HEK293 (cell line): Measurements from ENCODE around the gene CCSER1.

Experiments used
- CTCF ChIA-PET: fragments of 350-600 bp; formaldehyde crosslinking; extraction: SDS; loops from one replicate; lab custom pipeline; 2021; ENCODE audit warnings: antibody characterized with exemption; lab: Yijun Ruan, JAX
- POLR2A ChIA-PET: fragments of 300-600 bp; formaldehyde crosslinking; extraction: SDS; loops from one replicate; lab custom pipeline; 2020; ENCODE audit warnings: antibody characterized with exemption, inconsistent platforms; lab: Yijun Ruan, JAX
- H3K27ac ChIP-seq: fragments of 200-500 bp; sonication (Bioruptor generic); 2 replicates; pipeline ENCODE4 v1.5.1; 2014; ENCODE audit warnings: low read depth, low read length, control low read depth, inconsistent platforms; ENCODE audit errors: extremely low read depth
- H3K36me3 ChIP-seq, 2 experiments: fragments of 200-500 bp in 1 of 2; sonication (Bioruptor generic) in 1 of 2; 1 replicate in 1 of 2; 2 replicates in 1 of 2; pipeline ENCODE4 v1.5.1; 2014 to 2017; ENCODE audit warnings: inconsistent platforms in 2 of 2, low read length in 2 of 2; ENCODE audit not compliant: control insufficient read depth in 2 of 2, insufficient read depth in 1 of 2
- H3K4me1 ChIP-seq: fragments of 200-500 bp; sonication (Bioruptor generic); 2 replicates; pipeline ENCODE4 v1.5.1; 2014; ENCODE audit warnings: mild to moderate bottlenecking, low read length, inconsistent platforms; ENCODE audit not compliant: control insufficient read depth, insufficient read depth
- H3K4me3 ChIP-seq: 2 replicates; pipeline ENCODE4 v1.5.1; 2011; ENCODE audit warnings: low read depth, mild to moderate bottlenecking, control low read depth, low read length, moderate library complexity
- H3K9me3 ChIP-seq: fragments of 200-500 bp; sonication (Bioruptor generic); 2 replicates; pipeline ENCODE4 v1.5.1; 2014; ENCODE audit warnings: low read depth, low read length, inconsistent platforms; ENCODE audit not compliant: control insufficient read depth, insufficient read depth
- EGR2 ChIP-seq: fragments of 450-650 bp; formaldehyde crosslinking; IDR thresholded peaks from 2 replicates; pipeline ENCODE4 v1.5.1; 2016; ENCODE audit warnings: low read depth, missing biosample characterization, missing genetic modification characterization
- KLF1 ChIP-seq: fragments of 450-650 bp; formaldehyde crosslinking; IDR thresholded peaks from 2 replicates; pipeline ENCODE4 v1.5.1; 2016; ENCODE audit warnings: missing biosample characterization, missing genetic modification characterization
- KLF10 ChIP-seq: fragments of 450-650 bp; IDR thresholded peaks from 2 replicates; pipeline ENCODE4 v1.5.1; 2018; ENCODE audit warnings: missing biosample characterization, mild to moderate bottlenecking, missing genetic modification characterization
- KLF9 ChIP-seq: fragments of 450-650 bp; formaldehyde crosslinking; IDR thresholded peaks from 2 replicates; pipeline ENCODE4 v1.5.1; 2016; ENCODE audit warnings: missing biosample characterization, missing genetic modification characterization, low read depth
- SCRT1 ChIP-seq: fragments of 450-650 bp; formaldehyde crosslinking; IDR thresholded peaks from 2 replicates; pipeline ENCODE4 v1.5.1; 2016; ENCODE audit warnings: missing biosample characterization, missing genetic modification characterization, borderline replicate concordance
- ZIC2 ChIP-seq: fragments of 450-650 bp; formaldehyde crosslinking; IDR thresholded peaks from 2 replicates; pipeline ENCODE4 v1.5.1; 2016; ENCODE audit warnings: missing biosample characterization, missing genetic modification characterization
- ZNF169 ChIP-seq: fragments of 450-650 bp; formaldehyde crosslinking; IDR thresholded peaks from 2 replicates; pipeline ENCODE4 v1.5.1; 2016; ENCODE audit warnings: missing biosample characterization, missing genetic modification characterization
- ZNF302 ChIP-seq: fragments of 450-650 bp; formaldehyde crosslinking; IDR thresholded peaks from 2 replicates; pipeline ENCODE4 v1.5.1; 2016; ENCODE audit warnings: missing biosample characterization, missing genetic modification characterization, low read depth
- ZNF311 ChIP-seq: fragments of 450-650 bp; formaldehyde crosslinking; IDR thresholded peaks from 2 replicates; pipeline ENCODE4 v1.5.1; 2017; ENCODE audit warnings: missing biosample characterization, missing genetic modification characterization, borderline replicate concordance
- ZNF341 ChIP-seq: fragments of 450-650 bp; formaldehyde crosslinking; IDR thresholded peaks from 2 replicates; pipeline ENCODE4; 2016; ENCODE audit warnings: low read depth, missing biosample characterization, missing genetic modification characterization
- ZNF350 ChIP-seq: fragments of 450-650 bp; formaldehyde crosslinking; IDR thresholded peaks from 2 replicates; pipeline ENCODE4 v1.5.0; 2017; ENCODE audit warnings: missing biosample characterization, mild to moderate bottlenecking, missing genetic modification characterization
- ZNF391 ChIP-seq: fragments of 450-650 bp; formaldehyde crosslinking; IDR thresholded peaks from 2 replicates; pipeline ENCODE4 v1.5.1; 2016; ENCODE audit warnings: low read depth, missing biosample characterization, missing genetic modification characterization, borderline replicate concordance
- ZNF423 ChIP-seq: fragments of 450-650 bp; formaldehyde crosslinking; IDR thresholded peaks from 2 replicates; pipeline ENCODE4 v1.5.1; 2016; ENCODE audit warnings: missing biosample characterization, missing genetic modification characterization
- ZNF426 ChIP-seq: fragments of 450-650 bp; formaldehyde crosslinking; IDR thresholded peaks from 2 replicates; pipeline ENCODE4 v1.5.1; 2017; ENCODE audit warnings: missing biosample characterization, missing genetic modification characterization, mild to moderate bottlenecking, inconsistent platforms, moderate library complexity
- ZNF514 ChIP-seq: fragments of 450-650 bp; formaldehyde crosslinking; IDR thresholded peaks from 2 replicates; pipeline ENCODE4 v1.5.1; 2016; ENCODE audit warnings: missing biosample characterization, missing genetic modification characterization
- ZNF585B ChIP-seq: fragments of 450-650 bp; formaldehyde crosslinking; IDR thresholded peaks from 2 replicates; pipeline ENCODE4 v1.5.1; 2016; ENCODE audit warnings: missing biosample characterization, missing genetic modification characterization
- ZNF623 ChIP-seq: fragments of 450-650 bp; formaldehyde crosslinking; IDR thresholded peaks from 2 replicates; pipeline ENCODE4 v1.5.1; 2016; ENCODE audit warnings: missing biosample characterization, missing genetic modification characterization
- ZNF76 ChIP-seq: fragments of 450-650 bp; formaldehyde crosslinking; IDR thresholded peaks from 2 replicates; pipeline ENCODE4; 2016; ENCODE audit warnings: low read depth, missing biosample characterization, missing genetic modification characterization, borderline replicate concordance
- ZNF777 ChIP-seq: fragments of 450-650 bp; formaldehyde crosslinking; IDR thresholded peaks from 2 replicates; pipeline ENCODE4 v1.5.1; 2017; ENCODE audit warnings: missing biosample characterization, missing genetic modification characterization, borderline replicate concordance
- ZNF792 ChIP-seq: fragments of 450-650 bp; formaldehyde crosslinking; IDR thresholded peaks from 2 replicates; pipeline ENCODE4 v1.5.1; 2016; ENCODE audit warnings: missing biosample characterization, missing genetic modification characterization
- TF ChIP-seq, protein P1 (sequence below): fragments of 450-650 bp; formaldehyde crosslinking; IDR thresholded peaks from 2 replicates; pipeline ENCODE4 v1.5.1; 2017; ENCODE audit warnings: missing biosample characterization, missing genetic modification characterization
- TF ChIP-seq, protein P2 (sequence below): fragments of 450-650 bp; formaldehyde crosslinking; IDR thresholded peaks from 2 replicates; pipeline ENCODE4 v1.5.1; 2017; ENCODE audit warnings: missing biosample characterization, missing genetic modification characterization
- TF ChIP-seq, protein P3 (sequence below): fragments of 450-650 bp; formaldehyde crosslinking; optimal IDR thresholded peaks from 2 replicates; pipeline ENCODE3; 2016; ENCODE audit warnings: missing biosample characterization, mild to moderate bottlenecking, missing genetic modification characterization
- TF ChIP-seq, protein P4 (sequence below): fragments of 450-650 bp; formaldehyde crosslinking; IDR thresholded peaks from 2 replicates; pipeline ENCODE4 v1.5.1; 2016; ENCODE audit warnings: missing biosample characterization, missing genetic modification characterization
- TF ChIP-seq, protein P5 (sequence below): fragments of 450-650 bp; formaldehyde crosslinking; IDR thresholded peaks from 2 replicates; pipeline ENCODE4 v1.5.1; 2016; ENCODE audit warnings: missing biosample characterization, missing genetic modification characterization
- TF ChIP-seq, protein P6 (sequence below): fragments of 450-650 bp; formaldehyde crosslinking; IDR thresholded peaks from 2 replicates; pipeline ENCODE4 v1.5.1; 2016; ENCODE audit warnings: missing biosample characterization, missing genetic modification characterization

CCSER1 gene

DNA sequence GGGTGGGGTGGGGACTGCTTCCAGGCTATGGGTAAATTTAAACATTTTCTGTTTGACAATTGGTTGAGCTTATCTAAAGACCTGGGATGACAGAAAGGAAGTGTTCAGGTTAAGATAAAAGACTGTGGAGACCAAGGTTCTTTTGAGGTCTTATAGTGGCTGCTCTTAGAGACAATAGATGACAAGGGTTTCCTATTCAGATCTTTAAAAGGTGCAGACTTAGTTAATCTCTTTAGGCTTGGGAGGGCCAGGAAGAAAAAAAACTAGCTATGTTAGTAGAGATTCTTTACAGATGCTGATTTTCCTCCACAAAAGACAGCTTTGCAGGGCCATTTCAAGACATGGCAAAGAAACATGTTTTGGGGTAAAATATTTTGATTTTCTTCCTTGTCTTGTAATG is 972.5 kb downstream of the CCSER1 start:
- Histone ChIP-seq H3K36me3 (no peaks in the 10 kb centered on the region), H3K4me1 (no peaks in the 10 kb centered on the region), H3K27ac (no peak overlapping the region), H3K9me3 (no peaks in the 10 kb centered on the region), H3K4me3 (no peak overlapping the region)
- ChIA-PET CTCF (no interaction called here), POLR2A (no interaction called here)
- TF ChIP-seq, protein P1, sequence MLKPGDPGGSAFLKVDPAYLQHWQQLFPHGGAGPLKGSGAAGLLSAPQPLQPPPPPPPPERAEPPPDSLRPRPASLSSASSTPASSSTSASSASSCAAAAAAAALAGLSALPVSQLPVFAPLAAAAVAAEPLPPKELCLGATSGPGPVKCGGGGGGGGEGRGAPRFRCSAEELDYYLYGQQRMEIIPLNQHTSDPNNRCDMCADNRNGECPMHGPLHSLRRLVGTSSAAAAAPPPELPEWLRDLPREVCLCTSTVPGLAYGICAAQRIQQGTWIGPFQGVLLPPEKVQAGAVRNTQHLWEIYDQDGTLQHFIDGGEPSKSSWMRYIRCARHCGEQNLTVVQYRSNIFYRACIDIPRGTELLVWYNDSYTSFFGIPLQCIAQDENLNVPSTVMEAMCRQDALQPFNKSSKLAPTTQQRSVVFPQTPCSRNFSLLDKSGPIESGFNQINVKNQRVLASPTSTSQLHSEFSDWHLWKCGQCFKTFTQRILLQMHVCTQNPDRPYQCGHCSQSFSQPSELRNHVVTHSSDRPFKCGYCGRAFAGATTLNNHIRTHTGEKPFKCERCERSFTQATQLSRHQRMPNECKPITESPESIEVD (tag by site-specific recombination), result no peak
- TF ChIP-seq ZNF341 (no peak), EGR2 (no peak), ZIC2 (tag by site-specific recombination) (no peak), ZNF585B (tag by site-specific recombination) (no peak), ZNF623 (no peak), ZNF426 (no peak), KLF9 (no peak), ZNF792 (no peak)

DNA sequence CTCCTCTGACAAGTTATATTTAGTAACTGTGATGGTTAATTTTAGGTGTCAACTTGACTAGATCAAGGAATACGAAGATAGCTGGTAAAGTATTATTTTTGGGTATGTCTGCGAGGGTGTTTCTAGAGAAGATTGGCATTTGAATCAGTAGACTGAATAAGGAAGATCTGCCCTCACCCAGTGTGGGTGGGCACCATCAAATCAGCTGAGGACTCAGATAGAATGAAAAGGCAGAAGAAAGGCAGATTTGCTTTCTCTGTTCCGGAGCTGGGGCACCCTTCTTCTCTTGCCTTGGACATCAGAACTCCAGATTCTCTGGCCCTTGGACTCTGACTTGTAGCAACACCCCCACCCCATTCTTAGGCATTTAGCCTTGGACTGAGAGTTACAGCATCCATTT is 981.6 kb downstream of the CCSER1 start:
- Histone ChIP-seq H3K4me3 (no peak overlapping the region), H3K4me1 (no peaks in the 10 kb centered on the region), H3K27ac (no peak overlapping the region), H3K36me3 (no peaks in the 10 kb centered on the region), H3K9me3 (no peaks in the 10 kb centered on the region)
- POLR2A ChIA-PET, result no interaction called here
- CTCF ChIA-PET, result no interaction called here
- no peak for TF ChIP-seq ZNF169
- no peak for TF ChIP-seq SCRT1
- TF ChIP-seq ZNF423, result no peak
- TF ChIP-seq ZNF311 (tag by site-specific recombination), result no peak
- no peak for TF ChIP-seq ZNF514 (tag by site-specific recombination)
- no peak for TF ChIP-seq ZNF76
- no peak for TF ChIP-seq ZNF391 (tag by site-specific recombination)
- TF ChIP-seq KLF1 (tag by site-specific recombination), result no peak
- TF ChIP-seq, protein P2, sequence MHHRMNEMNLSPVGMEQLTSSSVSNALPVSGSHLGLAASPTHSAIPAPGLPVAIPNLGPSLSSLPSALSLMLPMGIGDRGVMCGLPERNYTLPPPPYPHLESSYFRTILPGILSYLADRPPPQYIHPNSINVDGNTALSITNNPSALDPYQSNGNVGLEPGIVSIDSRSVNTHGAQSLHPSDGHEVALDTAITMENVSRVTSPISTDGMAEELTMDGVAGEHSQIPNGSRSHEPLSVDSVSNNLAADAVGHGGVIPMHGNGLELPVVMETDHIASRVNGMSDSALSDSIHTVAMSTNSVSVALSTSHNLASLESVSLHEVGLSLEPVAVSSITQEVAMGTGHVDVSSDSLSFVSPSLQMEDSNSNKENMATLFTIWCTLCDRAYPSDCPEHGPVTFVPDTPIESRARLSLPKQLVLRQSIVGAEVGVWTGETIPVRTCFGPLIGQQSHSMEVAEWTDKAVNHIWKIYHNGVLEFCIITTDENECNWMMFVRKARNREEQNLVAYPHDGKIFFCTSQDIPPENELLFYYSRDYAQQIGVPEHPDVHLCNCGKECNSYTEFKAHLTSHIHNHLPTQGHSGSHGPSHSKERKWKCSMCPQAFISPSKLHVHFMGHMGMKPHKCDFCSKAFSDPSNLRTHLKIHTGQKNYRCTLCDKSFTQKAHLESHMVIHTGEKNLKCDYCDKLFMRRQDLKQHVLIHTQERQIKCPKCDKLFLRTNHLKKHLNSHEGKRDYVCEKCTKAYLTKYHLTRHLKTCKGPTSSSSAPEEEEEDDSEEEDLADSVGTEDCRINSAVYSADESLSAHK, result no peak
- TF ChIP-seq, protein P3, sequence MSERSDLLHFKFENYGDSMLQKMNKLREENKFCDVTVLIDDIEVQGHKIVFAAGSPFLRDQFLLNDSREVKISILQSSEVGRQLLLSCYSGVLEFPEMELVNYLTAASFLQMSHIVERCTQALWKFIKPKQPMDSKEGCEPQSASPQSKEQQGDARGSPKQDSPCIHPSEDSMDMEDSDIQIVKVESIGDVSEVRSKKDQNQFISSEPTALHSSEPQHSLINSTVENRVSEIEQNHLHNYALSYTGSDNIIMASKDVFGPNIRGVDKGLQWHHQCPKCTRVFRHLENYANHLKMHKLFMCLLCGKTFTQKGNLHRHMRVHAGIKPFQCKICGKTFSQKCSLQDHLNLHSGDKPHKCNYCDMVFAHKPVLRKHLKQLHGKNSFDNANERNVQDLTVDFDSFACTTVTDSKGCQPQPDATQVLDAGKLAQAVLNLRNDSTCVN (tag by site-specific recombination), result no peak
- TF ChIP-seq ZNF350 (tag by site-specific recombination), result no peak
- TF ChIP-seq, protein P4, sequence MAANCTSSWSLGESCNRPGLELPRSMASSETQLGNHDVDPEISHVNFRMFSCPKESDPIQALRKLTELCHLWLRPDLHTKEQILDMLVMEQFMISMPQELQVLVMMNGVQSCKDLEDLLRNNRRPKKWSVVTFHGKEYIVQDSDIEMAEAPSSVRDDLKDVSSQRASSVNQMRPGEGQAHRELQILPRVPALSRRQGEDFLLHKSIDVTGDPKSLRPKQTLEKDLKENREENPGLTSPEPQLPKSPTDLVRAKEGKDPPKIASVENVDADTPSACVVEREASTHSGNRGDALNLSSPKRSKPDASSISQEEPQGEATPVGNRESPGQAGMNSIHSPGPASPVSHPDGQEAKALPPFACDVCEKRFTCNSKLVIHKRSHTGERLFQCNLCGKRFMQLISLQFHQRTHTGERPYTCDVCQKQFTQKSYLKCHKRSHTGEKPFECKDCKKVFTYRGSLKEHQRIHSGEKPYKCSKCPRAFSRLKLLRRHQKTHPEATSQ (tag by site-specific recombination), result no peak
- TF ChIP-seq ZNF302 (tag by site-specific recombination), result no peak
- TF ChIP-seq, protein P5, sequence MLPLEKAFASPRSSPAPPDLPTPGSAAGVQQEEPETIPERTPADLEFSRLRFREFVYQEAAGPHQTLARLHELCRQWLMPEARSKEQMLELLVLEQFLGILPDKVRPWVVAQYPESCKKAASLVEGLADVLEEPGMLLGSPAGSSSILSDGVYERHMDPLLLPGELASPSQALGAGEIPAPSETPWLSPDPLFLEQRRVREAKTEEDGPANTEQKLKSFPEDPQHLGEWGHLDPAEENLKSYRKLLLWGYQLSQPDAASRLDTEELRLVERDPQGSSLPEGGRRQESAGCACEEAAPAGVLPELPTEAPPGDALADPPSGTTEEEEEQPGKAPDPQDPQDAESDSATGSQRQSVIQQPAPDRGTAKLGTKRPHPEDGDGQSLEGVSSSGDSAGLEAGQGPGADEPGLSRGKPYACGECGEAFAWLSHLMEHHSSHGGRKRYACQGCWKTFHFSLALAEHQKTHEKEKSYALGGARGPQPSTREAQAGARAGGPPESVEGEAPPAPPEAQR, result no peak
- TF ChIP-seq, protein P6, sequence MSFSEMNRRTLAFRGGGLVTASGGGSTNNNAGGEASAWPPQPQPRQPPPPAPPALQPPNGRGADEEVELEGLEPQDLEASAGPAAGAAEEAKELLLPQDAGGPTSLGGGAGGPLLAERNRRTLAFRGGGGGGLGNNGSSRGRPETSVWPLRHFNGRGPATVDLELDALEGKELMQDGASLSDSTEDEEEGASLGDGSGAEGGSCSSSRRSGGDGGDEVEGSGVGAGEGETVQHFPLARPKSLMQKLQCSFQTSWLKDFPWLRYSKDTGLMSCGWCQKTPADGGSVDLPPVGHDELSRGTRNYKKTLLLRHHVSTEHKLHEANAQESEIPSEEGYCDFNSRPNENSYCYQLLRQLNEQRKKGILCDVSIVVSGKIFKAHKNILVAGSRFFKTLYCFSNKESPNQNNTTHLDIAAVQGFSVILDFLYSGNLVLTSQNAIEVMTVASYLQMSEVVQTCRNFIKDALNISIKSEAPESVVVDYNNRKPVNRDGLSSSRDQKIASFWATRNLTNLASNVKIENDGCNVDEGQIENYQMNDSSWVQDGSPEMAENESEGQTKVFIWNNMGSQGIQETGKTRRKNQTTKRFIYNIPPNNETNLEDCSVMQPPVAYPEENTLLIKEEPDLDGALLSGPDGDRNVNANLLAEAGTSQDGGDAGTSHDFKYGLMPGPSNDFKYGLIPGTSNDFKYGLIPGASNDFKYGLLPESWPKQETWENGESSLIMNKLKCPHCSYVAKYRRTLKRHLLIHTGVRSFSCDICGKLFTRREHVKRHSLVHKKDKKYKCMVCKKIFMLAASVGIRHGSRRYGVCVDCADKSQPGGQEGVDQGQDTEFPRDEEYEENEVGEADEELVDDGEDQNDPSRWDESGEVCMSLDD (tag by site-specific recombination), result no peak
- no peak for TF ChIP-seq KLF10 (tag by site-specific recombination)
- no peak for TF ChIP-seq ZNF777
